HG02981 (cell line): ENCODE measurements around the gene NCL.

Experiments used
- ATAC-seq: cut with Tn5 transposase; IDR thresholded peaks from one replicate; pipeline ENCODE4 v1.9.1; 2021; ENCODE audit warnings: mild to moderate bottlenecking, moderate library complexity; ENCODE audit not compliant: unreplicated experiment

NCL gene

GRCh38 chr2:231463698-231464575 is at the start of gene NCL:
Gene NCL, minus strand, starts transcription at chr2:231464484. Its CDS starts 131 bp downstream, at chr2:231464353.
- peak; percentile 93 for ATAC-seq

GRCh38 chr2:231513746-231514224 is 49.5 kb upstream of the NCL start:
- no peak for ATAC-seq

- no peak for ATAC-seq
Observed at GRCh38 chr2:231512222-231512621, 47.9 kb upstream of the NCL start.

- ATAC-seq: no peak
Observed at GRCh38 chr2:231503766-231504165, 39.5 kb upstream of the NCL start.

GRCh38 chr2:231502596-231502995 is 38.3 kb upstream of the NCL start:
- no peak for ATAC-seq

DNA sequence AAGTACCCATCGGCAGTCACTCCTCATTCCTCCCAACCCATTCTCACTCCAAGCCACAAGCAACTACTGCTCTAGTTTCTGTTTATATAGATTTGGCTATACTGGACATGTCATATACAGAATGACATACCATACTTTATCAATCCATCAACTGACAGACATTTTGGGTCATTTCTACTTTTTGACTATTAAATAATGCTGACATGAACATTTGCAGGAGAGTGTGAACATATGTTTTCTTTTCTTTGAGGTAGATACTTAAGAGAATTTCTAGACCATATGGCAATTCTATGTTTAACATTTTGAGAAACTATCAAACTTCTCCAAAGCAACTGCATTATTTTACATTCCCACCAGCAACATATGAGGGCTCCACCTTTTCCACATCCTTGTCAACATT is 33.4 kb upstream of the NCL start:
- ATAC-seq: no peak

DNA sequence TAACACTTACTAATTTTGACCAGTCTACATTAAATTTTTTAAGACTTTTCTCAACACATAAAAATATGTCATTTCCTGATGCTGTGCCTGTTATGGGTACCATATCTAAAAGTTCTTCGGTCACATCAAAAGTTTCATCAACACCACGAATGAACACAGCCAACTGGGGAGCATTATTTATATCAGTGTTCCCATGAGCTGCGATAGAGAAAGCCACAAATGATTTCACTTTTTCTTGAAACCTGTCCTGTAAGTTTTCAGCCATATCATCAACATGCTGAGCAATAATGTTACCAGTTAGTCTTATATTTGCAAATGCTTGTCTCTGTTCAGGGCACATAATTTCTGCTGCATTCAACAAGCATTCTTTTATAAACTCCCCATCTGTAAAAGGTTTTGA is 30.4 kb upstream of the NCL start:
- ATAC-seq: no peak

- no peak for ATAC-seq
Observed at GRCh38 chr2:231490801-231491200, 26.5 kb upstream of the NCL start.

- no peak for ATAC-seq
Observed at GRCh38 chr2:231489990-231490389, 25.7 kb upstream of the NCL start.

- no peak for ATAC-seq
Observed at GRCh38 chr2:231488331-231488730, 24.0 kb upstream of the NCL start.

DNA sequence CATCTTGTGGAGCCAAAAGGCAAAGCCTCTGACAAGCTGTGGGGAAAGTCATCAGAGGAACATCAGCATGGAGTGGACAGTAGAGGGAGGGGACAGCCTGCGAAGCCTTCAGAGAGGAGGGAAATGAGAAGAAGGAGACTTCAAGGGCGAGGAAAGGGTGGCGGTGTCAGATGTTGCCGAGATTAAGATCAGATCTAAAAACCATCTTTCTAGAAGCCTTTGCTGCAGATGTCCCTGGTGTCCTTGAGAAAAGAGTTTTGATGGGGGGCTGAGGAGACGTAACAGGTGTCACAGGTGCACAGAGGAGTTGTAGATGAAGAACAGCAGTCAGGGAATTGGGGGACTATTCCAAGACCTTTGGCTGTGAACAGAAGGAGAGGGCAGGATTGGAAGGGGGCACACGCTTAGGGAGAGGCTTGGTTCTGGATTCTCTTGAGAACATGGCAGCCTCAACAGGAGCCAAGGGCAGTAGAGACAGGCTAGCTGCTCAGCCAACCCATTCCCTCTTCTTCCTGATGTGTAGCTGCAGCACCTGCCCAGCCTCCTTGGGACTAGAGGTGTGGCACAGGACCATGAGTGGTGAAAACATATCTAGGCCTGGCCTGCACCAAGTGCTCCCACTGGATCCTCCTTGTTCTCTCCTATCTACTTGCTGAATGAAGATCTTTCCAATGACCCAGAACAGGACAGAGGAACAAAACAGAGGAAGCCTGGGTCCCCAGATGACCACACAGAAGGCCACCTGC is 22.7 kb upstream of the NCL start:
- ATAC-seq: no peak

GRCh38 chr2:231483398-231484329 is 19.4 kb upstream of the NCL start:
- ATAC-seq: peak; percentile 26

- ATAC-seq: peak; percentile 61
Observed at GRCh38 chr2:231482806-231483391, 18.6 kb upstream of the NCL start.

DNA sequence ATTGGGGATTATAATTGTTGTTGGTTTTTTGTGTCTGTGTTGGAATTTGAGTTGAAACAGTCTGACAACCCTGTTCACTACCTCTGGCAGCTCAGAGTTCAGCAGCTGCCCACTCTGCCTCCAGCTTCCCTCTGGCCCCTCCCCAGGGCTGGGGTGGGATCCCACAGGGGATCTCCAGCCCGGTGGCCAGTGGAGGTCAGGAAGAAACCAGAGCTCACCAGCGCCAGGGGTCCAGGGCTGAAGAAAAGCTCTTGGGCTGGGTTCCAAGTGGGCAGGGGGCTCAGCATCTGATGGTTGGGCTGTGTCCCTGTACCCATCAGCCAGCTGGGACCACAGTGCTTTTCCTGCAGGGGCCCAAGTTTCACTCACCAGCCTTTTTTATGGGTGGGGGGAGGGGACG is 16.5 kb upstream of the NCL start:
- ATAC-seq: no peak

DNA sequence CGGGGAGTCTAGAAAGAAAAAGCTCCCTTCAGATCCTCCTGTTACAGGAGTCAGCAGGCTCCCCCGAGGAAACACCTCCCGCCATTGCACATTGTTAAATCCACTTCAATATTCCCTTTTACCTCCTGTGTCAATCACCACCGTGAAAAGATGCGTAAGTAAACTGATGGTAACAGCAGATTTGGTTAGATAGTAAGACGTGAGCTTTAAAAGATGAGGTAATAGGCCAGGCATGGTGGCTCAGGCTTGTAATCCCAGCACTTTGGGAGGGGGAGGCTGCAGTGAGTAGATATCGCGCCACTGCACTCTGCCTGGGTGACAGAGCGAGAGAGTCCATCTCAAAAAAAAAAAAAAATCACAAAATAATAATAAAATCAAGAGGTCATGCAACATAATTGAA is 15.2 kb upstream of the NCL start:
- no peak for ATAC-seq

- ATAC-seq: no peak
Observed at GRCh38 chr2:231476920-231477319, 12.6 kb upstream of the NCL start.

- ATAC-seq: no peak
Observed at GRCh38 chr2:231475965-231476364, 11.7 kb upstream of the NCL start.

DNA sequence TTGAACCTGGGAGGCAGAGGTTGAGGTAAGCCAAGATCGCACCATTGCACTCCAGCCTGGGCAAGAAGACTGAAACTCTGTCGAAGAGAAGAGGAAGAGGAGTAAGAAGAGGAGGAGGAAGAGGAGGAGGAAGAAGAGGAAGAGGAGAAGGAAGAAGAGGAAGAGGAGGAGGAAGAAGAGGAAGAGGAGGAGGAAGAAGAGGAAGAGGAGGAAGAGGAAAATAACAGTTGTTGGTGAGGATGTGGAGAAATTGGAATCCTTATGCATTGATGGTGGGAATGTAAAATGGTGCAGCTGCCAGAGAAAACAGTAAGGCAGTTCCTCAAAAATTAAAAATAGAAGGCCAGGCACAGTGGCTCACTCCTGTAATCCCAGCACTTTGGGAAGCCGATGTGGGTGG is 8.5 kb upstream of the NCL start:
- no peak for ATAC-seq

- no peak for ATAC-seq
Observed at GRCh38 chr2:231470246-231470900, 6.1 kb upstream of the NCL start.

- no peak for ATAC-seq
Observed at GRCh38 chr2:231469583-231469950, 5.3 kb upstream of the NCL start.
